Measurements from ENCODE around the gene TRIM47. TPM values are rescaled to one million over a fixed set of nuclear protein-coding genes. Genes with fewer than 3 reads are reported as not detected.

TRIM47 gene
- total and polyA plus RNA-seq, 8 donors, result 13.4 to 63.8 (median 20.8) TPM

DNA sequence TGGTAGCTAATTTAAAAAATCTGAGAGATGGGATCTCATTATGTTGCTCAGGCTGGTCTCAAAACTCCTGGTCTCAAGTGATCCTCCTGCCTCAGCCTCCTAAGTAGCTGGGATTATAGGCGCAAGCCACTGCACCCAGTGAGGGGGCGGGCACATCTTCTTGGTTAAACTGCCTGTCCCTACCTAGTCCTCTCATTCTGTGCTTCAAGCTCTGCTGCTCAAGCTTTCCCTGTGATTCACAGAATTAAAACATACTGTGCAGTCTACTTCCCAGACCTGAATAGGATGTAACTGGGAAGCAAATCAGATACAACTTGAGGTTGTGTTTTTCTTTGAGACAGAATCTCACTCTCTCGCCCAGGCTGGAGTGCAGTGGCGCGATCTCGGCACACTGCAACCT lies 24.0 kb upstream of the TRIM47 start:
- ATAC-seq (no peak), DNase-seq (no peak)
- TF ChIP-seq CTCF (IDR thresholded peaks at IDR 0.05), result no peak
- H3K27ac ChIP-seq, result no peak overlapping the region
- intact Hi-C loops (cut with DNase I), result no loop called here
- no peaks in the 10 kb centered on the region for H3K27me3 ChIP-seq
- no peak overlapping the region for H3K4me3 ChIP-seq
- H3K9me3 ChIP-seq, result no peaks in the 10 kb centered on the region
- peaks cover 11 to 29% of the 10 kb centered on the region in 2 donors for H3K4me1 ChIP-seq
- peaks cover 0 to 52% of the 10 kb centered on the region in 2 donors for H3K36me3 ChIP-seq

- Histone ChIP-seq H3K27ac (no peak overlapping the region), H3K27me3 (no peaks in the 10 kb centered on the region), H3K4me1 (peaks cover 15 to 35% of the 10 kb centered on the region in 2 donors), H3K36me3 (peaks cover 0 to 52% of the 10 kb centered on the region in 2 donors), H3K4me3 (no peak overlapping the region), H3K9me3 (no peaks in the 10 kb centered on the region)
- DNase-seq, result no peak
- no peak for ATAC-seq
- no peak for TF ChIP-seq CTCF (IDR thresholded peaks at IDR 0.05)
- intact Hi-C loops (cut with DNase I), result no loop called here
These were observed 23.3 kb upstream of the TRIM47 start for GRCh38 chr17:75901727-75902126.

GRCh38 chr17:75900691-75901533 lies 22.5 kb upstream of the TRIM47 start:
- ATAC-seq (no peak), DNase-seq (no peak)
- no peak for TF ChIP-seq CTCF (IDR thresholded peaks at IDR 0.05)
- Histone ChIP-seq H3K27ac (no peak overlapping the region), H3K9me3 (no peaks in the 10 kb centered on the region), H3K4me3 (no peak overlapping the region), H3K27me3 (no peaks in the 10 kb centered on the region), H3K36me3 (peaks cover 0 to 52% of the 10 kb centered on the region in 2 donors), H3K4me1 (peaks cover 15 to 33% of the 10 kb centered on the region in 2 donors)
- intact Hi-C loops (cut with DNase I), result no loop called here

- TF ChIP-seq CTCF (IDR thresholded peaks at IDR 0.05), result no peak
- peaks cover 0 to 52% of the 10 kb centered on the region in 2 donors for H3K36me3 ChIP-seq
These were observed 21.5 kb upstream of the TRIM47 start for GRCh38 chr17:75899767-75900468.

GRCh38 chr17:75899353-75899752 lies 21.0 kb upstream of the TRIM47 start:
- TF ChIP-seq CTCF (IDR thresholded peaks at IDR 0.05), result no peak
- DNase-seq (no peak), ATAC-seq (no peak)
- no peak overlapping the region for H3K27ac ChIP-seq
- H3K27me3 ChIP-seq, result no peaks in the 10 kb centered on the region
- H3K4me1 ChIP-seq, result peaks cover 24 to 40% of the 10 kb centered on the region in 2 donors
- H3K36me3 ChIP-seq, result peaks cover 0 to 52% of the 10 kb centered on the region in 2 donors
- no peak overlapping the region for H3K4me3 ChIP-seq
- no peaks in the 10 kb centered on the region for H3K9me3 ChIP-seq
- intact Hi-C loops (cut with DNase I), result loop anchor here in 1 of 2 donors (10.0 kb wide), 1 partner anchor 125 kb away; a partner anchor contains a TSS

More at GRCh38 chr17:75899767-75900468, 21.5 kb upstream of the TRIM47 start:
- no peak overlapping the region for H3K27ac ChIP-seq
- no peak overlapping the region for H3K4me3 ChIP-seq
- intact Hi-C loops (cut with DNase I), result loop anchor here in 1 of 2 donors (10.0 kb wide), 1 partner anchor 125 kb away; a partner anchor contains a TSS
- ATAC-seq, result no peak
- H3K9me3 ChIP-seq, result no peaks in the 10 kb centered on the region
- no peaks in the 10 kb centered on the region for H3K27me3 ChIP-seq
- H3K4me1 ChIP-seq, result peaks cover 19 to 35% of the 10 kb centered on the region in 2 donors
- DNase-seq, result no peak
